GM11168 (cell line): ENCODE results near the gene ADAM22.

Experiments
- in situ Hi-C: fragments of 300-500 bp; cut with MboI; formaldehyde crosslinking; loops from one replicate; pipeline ENCODE4 v1.12.0; 2022; ENCODE audit warnings: low sequenced_read_pairs; ENCODE audit not compliant: unreplicated experiment

ADAM22 gene

DNA sequence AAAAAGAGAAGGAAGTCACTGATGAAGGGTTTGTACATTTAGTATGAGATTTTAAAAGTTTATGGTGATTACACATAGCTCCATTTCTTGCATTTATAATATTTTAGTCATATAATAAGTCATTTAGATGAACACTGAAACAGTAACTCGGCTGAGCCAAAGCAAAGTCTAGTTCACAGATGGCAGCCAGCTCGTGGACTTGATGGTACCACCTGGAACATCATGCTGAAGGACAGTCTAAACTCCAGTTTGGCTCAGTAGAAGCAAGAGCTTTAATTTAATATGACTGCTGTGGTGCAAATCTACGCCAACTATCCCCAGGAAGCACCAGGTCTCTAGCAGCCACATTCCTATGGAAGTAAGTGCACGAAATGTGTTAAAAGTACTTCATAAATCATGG is 269.4 kb downstream of the ADAM22 start:
- in situ Hi-C loops: no loop called here

DNA sequence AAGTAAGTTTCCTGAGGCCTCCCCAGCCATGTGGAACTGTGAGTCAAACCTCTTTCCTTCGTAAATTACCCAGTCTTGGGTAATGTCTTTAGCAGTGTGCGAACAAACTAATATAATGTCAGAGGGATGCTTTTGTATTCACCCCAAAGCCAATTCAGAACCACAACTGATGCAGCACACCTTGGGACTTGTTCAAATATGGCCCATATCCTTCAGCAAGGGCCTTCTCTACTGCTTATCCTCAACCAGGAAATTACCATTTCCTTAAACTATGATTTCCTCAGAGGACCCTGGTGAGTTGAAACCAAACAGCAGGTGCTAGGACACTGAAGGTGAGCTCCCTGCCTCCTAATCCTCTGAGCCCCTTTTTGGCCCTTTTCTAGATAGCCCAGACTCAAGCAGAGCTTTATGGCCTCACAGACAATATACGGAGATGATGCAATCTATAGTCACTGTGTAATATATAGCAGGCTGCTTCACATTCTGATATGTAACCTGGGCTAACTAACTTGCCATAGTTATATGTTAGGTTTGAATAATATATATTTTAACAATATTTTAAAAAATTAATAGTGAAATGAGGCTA is 270.6 kb downstream of the ADAM22 start:
- in situ Hi-C loops: no loop called here

DNA sequence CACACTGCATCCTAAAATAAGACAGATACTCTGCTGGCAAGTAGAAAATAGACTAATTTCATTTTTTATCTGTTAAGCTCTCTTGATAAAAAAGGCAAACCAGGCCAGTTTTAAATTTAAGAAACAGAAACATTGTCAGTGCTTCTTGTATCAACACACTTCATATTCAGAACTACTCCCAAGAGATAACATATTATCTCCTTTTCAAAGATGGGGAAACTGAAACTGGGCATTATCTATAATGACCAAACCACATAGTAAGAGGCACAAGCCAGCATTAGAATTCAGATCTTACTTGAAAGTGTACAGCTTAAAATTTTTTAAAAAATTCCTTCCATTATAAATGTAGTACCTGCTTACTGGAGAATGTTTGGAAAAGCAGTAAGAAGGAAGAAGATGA is 271.1 kb downstream of the ADAM22 start:
- in situ Hi-C loops: no loop called here

DNA sequence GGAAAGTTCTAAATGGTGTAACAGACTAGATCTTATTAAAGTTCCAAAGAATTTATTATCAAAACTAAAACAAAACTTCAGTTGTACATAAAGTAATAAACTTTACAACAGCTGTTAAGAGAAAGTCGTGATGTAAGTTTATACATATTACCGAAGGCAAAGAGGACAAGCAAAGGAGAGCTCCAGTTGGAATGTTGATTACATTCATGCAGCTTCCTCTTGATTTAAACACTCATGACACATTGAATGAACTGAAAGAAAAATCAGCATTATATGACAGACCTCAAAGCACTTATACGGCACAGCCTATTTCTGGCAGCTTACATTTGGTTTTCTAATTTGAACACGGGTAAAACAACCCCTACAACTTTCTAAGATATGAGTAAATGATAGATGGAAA is 272.2 kb downstream of the ADAM22 start:
- in situ Hi-C loops: no loop called here

DNA sequence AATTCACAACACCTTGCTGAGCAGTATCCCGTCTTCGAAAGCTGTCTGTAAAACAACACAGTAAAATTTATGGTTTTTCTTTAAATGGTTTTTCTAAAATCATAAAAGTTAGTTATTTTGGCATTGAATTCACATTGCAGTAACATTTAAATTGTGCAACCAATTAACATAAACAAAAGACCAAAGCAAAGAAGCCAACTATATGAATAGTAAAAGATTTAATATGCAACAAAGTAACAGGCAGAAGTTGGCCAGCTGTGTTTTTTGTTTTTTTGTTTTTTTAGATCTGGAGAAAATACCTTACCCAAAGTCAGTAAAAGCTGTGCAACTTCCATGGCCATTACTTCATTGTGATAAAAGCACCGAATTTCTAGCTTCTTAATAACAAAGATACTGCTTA is 274.5 kb downstream of the ADAM22 start:
- in situ Hi-C loops: no loop called here

DNA sequence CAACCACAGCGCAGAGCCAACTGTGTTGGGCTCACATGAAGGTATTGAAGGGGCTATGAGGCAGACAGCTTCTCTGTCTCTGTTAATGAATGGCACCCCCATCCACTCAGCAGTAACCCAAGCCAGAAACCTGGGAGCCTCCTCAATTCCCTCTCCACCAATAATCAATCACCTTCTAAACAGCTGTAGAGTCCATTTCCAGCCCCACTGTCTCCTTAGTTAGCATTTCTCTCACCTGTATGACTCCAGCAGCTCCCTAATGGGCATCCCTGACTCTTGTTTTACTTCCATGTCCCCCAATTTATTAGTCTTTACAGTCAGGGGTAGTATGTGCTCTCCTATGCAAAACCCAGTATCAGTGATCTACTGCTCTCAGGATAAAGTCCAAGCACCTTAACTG is 278.9 kb downstream of the ADAM22 start:
- in situ Hi-C loops: no loop called here

DNA sequence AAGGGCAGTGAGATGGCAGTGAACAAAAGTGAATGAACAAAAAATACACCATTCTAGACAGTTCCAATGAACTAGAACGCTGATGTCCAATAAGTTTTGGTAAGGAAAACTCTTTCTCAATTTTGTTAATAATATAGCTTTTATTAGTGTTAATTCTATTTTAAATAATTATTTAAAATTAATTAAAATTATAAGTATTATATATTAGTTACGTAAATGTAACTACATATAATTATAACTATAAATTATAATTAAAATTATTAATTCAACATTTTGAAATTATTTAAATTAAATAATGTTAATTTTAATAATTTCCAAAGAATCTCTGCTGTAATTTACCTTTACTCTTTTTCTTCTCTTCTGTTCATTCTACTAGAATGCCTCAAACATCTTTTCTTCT is 280.4 kb downstream of the ADAM22 start:
- in situ Hi-C loops: no loop called here

DNA sequence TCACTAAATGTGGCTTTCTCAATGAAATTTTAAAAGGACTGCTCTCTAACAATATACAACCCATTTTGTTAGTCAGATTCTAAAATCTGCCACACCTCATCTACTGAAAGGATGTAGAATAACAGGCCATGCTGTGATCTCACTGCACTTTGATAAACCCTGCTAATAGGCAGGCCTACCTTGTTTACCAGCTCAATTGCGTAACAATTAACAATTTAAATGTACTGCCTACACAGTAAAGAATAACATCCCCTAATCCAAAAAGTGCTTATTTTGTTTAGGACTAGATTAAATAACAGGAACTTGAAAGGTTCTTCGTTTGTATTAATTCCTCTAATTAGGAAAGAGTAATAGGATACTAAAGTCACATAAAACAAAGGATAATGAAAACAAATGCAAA is 281.2 kb downstream of the ADAM22 start:
- in situ Hi-C loops: no loop called here

DNA sequence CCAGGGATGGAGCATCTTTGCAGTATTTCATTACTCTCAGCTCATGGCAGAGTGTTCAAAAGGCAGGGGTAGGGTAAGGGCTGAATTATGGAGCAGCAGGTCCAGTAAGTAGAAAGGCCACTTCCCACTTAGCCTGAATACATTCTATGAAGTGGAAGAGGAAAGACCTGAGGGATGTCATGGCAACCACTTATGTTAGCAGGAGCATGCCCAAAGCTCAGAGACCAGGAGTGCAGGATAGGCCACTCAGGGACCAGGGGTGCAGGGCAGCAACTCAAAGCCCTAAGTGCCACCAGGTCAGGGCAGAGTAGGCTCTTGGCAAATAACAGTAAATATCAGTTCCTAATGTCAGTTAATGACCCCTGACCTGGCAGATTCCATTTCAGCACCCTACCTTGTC is 282.2 kb downstream of the ADAM22 start:
- in situ Hi-C loops: no loop called here

DNA sequence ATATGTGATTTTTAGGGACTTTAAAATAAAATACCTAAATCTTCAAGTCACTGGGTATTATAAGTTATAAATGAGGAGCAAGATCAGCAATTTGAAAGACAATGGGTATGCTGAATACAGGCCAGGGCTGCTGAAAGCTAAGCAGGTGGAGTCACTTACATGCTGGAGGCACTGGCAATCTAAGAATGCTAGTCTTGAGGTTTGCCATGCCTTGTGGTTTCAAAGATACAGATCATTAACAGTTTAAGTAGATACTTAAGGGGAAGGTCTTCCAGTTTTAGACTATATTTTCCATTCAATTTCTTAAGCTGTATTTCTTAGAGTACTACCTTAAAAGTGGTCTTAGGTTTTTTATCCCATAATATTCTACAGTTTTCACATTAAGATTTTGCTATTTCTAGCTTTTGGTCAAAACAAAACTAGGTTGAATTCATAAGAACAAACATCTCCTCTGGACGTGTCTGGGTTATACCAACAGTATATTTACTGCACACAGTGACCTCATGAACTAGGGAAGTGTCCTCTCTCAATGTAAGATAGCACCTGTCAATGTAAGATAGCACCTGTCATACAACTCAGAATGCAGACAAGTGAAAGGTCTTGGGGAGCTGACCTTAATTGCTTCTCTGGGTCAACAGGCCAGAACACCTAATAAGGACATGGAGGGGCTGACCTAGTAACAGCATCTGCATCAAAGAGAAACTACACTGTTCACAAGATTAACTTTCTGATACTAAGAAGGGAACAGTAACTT is 283.8 kb downstream of the ADAM22 start:
- in situ Hi-C loops: no loop called here

DNA sequence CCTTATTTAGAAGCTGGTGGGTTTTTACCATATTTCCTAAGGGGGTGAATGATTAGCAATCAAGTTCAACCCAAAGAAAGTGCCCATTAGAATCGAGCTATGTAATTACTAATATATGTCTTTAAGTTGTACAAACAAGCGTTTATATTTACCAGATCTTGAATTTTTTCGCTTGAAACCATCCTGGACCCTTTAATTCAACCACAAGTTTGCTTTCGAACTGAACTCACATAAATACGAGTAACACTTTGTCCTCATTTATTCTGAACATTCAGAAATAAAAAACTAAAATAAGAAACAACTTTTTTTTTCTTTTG is 284.3 kb downstream of the ADAM22 start:
- in situ Hi-C loops: no loop called here

DNA sequence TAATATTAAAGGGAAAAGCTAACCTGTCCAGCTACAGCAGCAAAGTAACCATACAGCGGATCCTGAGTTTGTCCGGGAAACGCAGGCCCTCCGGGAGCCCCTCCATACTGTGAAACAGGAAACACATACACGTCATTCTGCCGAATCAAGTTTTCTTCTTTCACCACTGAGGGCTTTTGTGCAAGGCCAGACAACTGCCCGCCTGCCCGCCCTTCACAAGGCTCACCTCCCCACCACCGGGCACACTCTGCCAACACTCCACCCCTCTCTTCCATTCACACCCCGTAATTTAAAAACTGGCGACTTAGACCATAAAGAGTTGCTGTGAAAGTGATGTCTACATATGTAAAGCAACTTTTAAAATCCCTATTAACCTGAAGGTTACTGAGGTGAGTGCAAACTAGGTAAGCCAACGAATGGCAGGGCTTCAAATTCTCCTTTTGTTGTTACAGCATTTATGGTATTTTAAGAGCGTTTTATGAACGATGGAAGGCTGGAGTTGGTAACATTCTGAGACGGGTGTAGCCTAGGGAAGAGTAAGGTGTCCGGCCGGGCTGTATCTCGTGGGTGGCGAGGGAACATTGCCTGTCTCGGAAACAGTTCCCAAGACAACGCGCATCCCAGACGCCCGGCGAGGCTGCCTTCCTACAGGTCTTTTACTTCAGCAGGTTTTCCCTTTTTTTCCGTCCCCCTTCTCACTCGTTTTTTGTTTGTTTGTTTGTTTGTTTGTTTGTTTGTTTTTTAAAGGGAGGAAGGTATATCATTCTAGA is 285.0 kb downstream of the ADAM22 start:
- in situ Hi-C loops: no loop called here

DNA sequence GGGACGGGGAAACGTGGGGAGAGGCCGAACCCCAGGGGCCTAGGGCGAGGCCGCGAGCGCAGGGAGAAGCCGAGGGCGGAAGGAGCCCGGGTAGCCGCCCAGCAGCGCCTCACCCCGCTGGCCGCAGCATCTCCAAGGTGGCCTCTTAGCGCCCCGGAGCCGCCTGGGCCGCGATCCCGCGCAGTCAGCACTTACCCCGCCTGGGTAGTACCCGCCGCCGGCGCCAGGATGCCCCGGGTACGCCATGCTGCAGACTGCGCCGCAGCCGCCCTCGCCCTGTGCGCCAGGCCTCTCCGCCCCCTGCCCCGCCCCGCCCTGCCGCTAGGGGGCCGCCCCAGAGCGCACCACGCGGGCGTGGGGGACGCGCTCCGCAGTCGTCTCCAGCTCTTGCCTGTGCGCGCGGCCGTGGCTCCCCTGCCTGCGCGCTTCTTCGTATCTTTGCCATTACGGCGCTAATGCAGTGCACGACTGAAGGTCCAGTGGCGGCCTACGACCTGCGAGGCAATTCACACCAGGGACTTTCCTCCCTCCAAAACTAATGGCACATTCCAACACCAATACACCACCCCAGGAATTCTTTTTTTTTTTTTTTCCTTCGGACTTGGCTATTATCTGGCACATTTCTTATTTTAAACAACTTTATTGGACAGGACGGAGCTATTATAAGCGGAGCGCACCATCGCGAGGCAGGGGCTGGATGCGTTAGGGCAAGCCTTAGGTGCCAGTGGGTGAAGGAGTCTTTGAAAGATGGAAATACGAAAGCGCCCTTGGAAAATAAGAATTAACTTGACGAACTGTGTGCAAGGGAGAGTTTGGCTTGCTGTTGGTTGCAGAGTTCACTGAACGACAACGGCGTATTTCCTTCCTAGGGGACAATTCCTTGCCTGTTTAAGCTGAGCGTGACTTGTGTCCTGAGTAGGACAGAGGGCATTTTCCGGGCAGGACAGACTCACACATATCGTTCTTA is 286.0 kb downstream of the ADAM22 start, which contains the start of gene SRI:
Gene SRI (minus strand): TSS at position 258 of the 967 bp plus-strand sequence. CDS start 12 bp downstream, at position 246.
- in situ Hi-C loops: no loop called here

DNA sequence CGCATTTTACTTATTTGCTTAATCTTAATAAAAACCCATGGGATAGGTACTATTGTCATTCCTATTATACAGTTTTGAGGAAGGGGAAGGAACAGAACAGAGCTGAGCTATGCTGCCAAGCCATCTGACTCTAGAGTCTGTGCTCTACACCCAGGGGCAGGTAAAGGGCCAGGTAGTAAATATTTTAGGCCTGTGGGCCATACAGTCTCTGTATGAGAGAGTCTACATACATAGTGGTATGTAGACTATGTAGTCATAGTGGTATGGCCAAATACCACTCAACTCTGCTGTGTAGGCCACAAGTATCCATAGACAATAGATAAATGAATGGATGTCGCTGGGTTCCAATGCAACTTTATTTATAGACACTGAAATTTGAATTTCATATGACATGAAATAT is 289.2 kb downstream of the ADAM22 start:
- in situ Hi-C loops: no loop called here

DNA sequence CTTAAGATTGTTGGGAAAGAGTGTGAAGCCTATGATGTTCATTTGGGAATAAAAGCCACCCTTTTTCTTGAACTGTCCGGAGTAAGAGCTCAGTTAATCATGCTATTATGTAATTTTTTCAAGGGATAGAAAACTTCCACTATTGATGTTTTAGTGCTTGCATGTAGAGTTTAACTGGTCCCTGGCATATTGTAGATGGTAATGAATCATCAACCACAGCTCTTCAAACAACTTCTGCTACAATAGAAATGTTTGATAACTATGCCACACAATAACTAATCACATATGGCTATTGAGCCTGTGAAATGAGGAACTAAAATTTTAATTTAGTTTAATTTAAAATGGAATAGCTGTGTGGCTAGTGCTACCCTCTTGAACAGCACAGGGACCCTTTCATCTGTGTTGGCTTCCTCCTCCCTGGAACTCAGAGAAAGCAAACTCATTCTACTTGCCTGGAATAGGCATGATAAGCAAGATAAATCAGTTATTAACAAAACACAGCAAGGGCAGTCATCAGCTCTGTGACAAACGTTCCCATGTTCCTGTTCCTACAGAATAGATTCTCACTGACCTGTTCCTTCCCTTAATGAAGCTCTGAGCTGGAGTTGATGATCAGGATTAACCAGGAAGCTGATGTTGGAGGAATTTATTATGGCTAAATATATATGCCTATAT is 290.7 kb downstream of the ADAM22 start:
- in situ Hi-C loops: no loop called here

DNA sequence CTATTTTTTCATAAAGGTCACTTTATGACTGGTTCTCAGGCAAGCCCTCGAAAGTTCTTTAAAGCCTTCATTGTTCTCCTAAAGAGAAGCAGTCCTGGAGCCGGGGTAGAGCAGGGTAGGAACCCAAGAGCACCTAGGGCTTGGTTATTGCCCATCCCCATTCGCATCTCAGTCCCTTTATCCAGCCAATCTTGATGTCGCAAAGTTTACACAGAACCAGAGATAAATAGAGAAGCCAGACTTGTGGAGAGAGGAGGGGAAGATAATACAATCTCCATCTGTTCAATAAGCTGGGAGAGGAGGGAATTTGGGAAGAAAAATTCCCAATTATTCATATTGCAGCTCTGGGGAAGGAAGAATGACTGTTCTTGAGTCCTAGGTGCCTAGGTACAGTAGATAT is 292.1 kb downstream of the ADAM22 start:
- in situ Hi-C loops: no loop called here

DNA sequence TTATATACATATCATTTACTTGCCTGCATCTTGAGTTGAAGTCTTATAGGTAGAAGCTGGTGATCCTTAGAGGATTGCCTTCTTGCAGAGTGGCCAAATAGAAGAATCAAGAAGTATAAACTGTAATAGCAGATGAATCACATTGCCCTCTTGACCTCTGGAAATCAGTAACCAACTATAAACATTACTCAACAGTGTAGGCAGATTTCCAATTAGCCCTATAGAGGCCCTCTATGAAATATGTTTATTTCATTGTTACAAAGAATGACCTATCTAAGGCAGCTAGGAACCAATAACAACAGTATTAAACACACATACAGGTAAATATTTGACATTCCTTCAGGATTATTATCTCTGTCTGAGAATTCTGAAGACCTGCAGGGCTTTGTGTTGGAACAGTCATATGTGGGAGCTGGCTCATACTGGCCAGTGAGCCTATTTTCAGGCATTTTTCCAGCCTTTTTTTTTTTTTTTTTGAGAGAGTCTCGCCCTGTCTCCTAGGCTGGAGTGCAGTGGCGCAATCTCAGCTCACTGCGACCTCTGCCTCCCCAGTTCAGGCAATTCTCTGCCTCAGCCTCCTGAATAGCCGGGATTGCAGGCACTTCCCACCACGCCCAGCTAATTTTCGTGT is 292.9 kb downstream of the ADAM22 start:
- in situ Hi-C loops: no loop called here

DNA sequence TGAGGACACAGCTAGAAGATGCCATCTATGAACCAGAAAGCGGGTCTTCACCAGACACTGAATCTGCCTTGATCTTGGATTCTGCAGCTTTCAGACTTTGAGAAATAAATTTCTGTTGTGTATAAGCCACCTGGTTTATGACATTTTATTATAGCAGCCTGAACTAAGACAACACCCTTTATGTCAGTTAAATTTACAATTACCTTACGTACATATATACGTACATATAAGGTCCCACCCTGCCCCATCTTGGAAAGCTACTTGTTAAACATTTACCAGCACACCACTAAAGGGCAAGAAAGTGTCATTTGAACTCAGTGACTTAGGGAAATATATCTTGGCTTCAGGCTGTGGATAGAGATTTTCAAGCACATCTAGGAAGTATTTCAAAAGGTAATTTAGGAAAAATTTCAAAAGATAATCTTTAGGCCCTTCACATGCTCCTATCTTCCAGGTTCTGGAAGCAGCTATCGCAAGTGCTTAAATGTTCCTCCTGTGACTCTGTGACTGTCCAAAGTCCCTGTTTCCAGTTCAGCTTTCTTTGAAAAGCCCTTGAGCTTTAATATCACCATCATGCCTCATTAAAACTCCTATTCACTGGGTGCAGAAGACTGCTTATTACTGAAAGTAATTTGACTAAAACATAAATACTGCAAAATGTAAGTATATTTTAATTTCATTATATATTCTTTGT is 295.4 kb downstream of the ADAM22 start:
- in situ Hi-C loops: no loop called here

DNA sequence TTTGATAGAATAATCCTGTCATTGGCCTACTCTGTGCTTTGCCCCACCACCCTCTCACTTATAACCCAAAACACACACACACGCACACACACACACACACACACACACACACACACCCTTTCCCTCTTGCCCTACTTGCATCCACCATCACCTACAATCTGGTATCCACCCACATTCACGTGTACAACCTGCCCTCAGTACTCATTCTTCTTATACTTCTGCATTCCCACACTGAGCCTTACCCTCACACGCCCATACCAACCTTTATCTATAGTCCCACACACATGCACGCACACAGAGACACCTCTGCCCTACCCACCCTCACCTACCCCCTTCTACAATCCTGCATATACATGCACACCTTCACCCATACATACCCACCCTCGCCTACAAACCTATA is 296.6 kb downstream of the ADAM22 start:
- in situ Hi-C loops: no loop called here
